HuH-7 (cell line): ENCODE results near the gene CD69.
A peak's percentile ranks its signal among the peaks of the same experiment; 100 is the strongest.

ENCODE experiments used
- DNase-seq: peaks from one replicate; pipeline ENCODE4 v3.0.0; 2011; ENCODE audit warnings: low spot score

Gene CD69

GRCh38 chr12:9781360-9781759, 20.7 kb upstream of the CD69 start:
- no peak for DNase-seq

DNA sequence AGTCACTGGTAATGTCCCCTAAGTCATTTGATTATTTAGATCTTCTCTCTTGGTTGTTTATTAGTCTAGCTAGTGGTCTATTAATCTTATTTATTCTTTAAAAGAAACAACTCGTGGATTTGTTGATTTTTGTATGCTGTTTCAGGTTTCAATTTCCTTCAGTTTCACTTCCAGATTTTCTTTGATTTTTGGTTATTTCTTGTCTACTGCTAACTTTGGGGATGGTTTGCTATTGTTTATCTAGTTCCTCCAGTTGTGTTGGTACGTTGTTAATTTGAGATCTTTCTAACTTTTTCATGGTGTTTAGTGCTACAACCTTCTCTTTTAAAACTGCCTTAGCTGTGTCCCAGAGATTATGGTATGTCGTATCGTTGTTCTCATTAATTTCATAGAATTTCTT, 18.5 kb upstream of the CD69 start:
- no peak for DNase-seq

DNA sequence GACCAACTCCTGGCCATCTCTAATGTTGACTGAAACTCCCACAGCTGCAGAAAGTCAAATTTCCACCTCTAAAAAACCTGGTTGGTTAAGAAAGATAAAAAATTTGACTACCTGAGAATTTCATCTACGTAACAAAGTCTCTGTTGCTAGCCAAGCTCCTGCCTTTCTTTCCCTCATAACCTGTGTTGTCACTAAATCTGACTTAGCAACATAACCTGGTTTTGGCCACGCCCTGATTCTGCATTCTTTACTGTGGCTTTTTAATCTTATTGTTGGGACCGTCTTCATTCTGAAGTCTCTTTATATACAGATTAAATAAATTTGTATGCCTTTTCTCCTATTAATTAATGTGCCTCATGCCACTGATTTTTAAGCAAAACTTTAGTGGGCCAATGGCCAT, 16.1 kb upstream of the CD69 start:
- no peak for DNase-seq

DNA sequence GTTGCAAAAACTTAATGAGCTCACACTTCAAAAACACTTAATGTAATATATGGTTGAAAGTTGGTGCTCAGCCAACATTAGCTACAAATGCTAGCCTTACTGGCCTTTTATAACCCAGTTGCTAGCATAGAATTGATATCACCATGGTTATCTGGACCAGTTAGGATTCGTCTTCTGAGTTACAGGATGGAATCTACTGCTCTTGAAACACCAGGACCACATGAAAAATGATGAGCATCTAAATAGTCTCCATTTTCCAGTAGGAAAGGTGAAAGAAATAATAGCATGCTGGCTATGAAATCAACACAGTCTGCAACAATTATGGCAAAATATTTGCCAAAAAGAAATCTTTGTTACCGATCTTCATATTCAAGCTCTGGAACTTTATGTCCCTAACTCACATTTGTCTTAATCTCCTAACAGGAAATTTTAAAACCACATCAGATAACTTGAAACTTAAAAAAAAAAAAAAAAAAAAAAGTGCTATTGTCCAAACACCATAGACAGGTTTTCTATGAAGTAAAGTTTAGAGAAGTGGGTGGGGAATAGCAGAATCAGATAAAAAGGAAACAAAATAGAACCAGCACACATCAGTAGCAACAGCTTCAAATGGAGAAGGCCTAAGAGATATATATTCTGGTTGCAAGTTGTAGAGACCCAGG, 12.6 kb upstream of the CD69 start:
- no peak for DNase-seq

DNA sequence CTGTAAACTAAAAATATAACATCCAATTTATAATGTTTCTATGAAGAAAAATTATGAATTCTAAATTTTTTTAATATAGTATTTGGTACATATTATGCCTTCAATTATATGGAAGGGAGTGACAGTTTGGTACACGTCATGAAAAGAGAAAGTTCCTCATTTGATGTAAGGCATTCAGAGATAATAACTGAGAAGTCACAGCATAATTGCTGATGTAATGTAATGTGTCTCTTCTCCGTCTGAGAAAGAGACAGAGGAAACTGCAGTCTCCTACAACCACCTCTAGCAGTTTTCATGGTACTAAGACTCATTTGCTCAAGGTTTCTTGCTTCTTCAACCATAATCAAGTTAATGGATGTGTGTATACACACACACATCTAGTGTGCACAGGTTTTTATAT, 2.3 kb upstream of the CD69 start:
- DNase-seq: no peak

GRCh38 chr12:9762369-9762768, 1.7 kb upstream of the CD69 start:
- DNase-seq: no peak

DNA sequence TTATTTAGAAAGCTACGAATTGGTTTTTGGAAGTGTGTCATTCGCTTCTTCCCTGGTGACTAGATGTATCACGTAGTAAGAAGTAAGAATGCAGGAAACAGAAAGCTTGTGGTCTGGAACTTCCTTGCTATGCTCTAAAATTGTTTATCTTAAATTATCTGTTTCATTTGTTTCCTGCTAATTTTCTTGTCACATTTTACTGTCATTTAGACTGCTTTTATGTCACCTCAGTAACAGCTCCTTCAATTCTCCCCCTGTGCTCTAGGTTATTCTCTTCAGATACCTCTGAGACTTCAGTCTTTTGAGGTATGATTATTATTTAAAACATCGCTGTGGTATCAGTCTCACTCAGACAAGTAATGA, 699 bp upstream of the CD69 start:
- no peak for DNase-seq

DNA sequence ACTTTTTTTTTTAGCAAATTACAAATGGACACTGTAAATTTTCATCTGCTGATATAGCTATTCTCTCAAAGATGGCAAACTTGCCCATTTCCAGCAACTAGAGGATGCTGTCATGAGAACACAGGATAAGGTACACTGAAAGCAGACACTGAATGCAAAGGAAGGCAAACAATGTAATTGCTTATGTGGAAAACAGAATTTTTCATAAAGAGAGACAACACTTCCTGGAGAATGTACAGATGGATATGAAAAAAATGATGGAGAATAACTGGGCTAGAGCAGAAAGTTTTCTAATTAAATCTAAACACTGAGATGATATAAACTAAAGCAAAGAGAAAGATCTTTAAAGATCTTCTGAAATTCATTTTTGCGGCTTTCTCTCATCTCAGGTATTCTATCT, 581 bp downstream of the CD69 start:
- DNase-seq: no peak

GRCh38 chr12:9759694-9760093, 1.0 kb downstream of the CD69 start:
- DNase-seq: no peak

- DNase-seq: no peak
Observed at GRCh38 chr12:9758119-9758518, 2.6 kb downstream of the CD69 start.

DNA sequence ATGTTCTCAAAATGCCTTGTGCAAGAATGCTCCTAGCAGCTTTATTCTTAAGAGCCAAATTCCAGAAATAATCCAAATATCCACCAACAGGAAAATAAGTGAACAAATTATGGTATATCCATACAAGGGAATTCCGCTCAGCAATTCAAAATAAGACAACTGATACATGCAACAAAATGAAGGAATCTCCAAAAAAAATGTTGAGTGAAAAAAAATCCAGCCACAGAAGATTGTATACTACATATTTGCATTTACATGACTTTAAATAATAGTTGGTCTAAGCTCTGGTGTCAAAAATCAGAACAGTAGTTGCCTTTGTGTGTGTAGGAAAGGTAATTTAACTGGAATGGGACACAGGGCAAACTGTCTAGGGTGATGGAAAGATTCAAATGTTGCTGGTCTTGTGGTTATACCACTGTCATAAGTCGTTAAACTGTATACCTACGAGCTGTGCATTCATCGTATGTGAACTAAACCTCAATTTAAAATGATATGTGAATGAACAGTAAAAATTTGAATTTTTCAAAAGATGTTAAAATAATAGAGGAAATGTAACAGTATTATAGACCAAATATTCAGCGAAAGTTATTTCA, 3.2 kb downstream of the CD69 start:
- DNase-seq: no peak

DNA sequence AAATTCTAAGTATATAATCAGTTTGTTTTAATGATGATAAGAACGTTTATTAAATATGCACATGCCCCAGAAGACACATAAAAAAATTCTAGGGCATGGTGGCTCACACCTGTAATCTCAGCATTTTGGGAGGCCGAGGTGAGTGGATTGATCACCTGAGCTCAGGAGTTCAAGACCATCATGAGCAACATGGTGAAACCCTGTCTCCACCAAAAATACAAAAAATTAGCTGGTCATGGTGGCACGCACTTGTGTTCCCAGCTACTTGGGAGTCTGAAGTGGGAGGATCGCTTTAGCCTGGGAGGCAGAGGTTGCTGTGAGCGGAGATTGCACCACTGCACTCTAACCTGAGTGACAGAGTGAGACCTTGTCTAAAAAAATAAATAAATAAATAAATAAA, 4.0 kb downstream of the CD69 start:
- no peak for DNase-seq

GRCh38 chr12:9756170-9756569, 4.5 kb downstream of the CD69 start:
- no peak for DNase-seq

DNA sequence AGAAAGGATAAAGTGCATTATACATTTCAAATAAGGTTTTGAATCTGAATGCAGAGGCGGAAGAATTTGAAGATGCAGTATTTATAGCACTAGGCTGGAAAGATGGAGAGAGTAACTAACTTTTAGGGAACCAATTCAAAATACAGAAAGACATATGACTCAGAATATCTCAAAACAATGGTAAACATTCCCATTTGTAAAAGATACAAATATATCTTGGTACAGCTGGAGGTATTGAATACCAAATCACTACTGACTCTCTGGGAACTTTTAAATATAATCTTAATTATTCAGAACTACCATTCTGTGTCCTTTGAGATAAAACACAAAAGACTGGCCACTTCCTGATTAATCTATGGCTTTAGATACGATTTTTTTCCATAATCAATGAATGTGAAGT, 5.1 kb downstream of the CD69 start:
- no peak for DNase-seq

- DNase-seq: no peak
Observed at GRCh38 chr12:9755035-9755434, 5.7 kb downstream of the CD69 start.

DNA sequence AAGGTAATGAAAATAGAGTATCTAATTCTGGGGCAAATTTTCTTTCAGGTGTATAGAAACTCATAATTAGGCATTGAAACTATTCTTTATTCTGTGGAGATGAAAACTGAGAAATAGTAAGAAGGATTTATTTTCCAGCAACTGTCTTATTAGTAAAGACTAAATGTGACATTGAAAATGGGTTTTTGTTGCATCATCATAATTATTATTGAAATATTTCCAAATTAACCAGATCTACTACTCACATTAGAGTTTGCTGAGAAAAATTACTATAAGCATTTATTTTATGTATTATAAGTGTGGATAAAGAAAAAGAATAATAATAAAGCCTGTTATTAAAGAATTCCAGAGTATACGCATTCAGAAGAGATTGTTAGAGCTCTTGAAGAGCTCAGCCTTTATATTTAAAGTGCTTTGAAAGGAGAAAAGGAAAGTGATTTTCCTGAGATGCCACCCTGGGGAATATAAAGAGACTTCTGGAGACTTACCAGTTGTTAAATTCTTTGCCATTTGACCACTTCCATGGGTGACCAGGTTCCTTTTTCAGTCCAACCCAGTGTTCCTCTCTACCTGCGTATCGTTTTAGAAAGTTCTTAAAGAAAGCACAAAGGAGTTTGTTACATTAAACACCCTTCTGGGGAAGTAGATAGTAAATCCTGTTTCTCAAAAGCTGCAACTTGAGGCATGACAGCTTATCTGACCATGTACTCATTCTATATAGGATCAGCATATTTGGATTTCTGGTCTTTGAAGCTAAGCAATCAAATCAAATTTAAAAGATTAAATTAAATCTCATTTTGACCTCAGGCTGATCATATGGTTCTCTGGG, 6.4 kb downstream of the CD69 start:
- DNase-seq: no peak

GRCh38 chr12:9753498-9753897, 7.2 kb downstream of the CD69 start:
- DNase-seq: no peak

DNA sequence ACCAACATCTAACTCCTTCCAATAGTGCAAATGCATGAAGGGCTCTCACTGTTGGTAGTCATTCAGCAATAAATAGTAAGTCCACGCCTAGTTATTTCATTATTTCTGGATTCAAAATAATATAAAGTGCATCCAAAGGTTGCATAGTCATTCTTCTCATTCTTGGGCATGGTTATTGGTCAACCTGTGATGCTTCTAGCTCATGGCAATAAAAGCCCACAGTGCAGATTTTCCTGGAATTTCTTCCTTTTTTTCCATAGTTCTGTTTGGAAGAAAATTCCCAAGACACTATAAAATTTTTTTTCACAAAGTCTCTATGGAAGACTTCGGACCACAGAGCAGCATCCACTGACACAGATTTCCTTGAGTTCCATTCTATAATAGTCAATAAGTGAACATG, 7.6 kb downstream of the CD69 start:
- DNase-seq: no peak

DNA sequence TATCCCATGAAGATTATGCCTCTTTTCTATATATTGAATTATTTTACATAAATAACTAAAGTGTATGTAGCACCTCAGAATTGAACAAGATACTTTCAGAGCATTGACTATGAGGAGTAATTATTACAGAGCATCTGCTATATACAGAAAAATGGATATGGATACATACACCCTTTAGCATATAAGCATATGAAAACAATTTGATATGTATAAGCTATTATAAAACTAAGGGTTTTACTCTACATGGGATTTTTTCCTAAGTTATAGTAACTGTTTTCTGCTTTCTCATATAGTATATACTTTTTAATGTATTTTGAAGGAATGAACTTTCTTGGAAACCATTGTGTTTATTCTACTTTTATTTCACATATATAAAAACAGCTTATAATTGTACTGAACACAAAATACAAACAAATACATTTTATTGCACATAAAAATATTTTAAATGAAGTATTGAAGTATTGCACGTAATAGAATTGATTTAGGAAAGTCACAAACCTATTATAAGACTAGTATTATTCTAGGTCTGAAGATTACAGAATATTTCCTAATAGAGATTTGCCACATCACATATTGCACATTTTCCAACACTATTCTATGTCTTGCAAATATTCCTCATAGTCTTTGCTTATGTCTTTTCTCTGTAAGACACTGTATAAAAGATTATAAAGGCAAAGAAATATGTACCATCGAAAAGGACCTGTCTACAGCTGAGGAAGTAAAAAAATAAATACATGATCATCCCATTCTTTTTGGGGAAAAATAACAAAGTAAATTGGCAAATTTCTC, 8.4 kb downstream of the CD69 start:
- DNase-seq: no peak

- DNase-seq: peak; percentile 19
Observed at GRCh38 chr12:9751204-9752144, 9.2 kb downstream of the CD69 start.
